Measurements from ENCODE around the gene MAF. TPM values are rescaled to one million over a fixed set of nuclear protein-coding genes. Genes with fewer than 3 reads are reported as not detected.

Gene MAF
- total and polyA plus RNA-seq, 9 of the 15 experiments (the other 6 are each of a cell fraction or from before 2014, with no cell fraction given) = 0.01 to 0.18 TPM; not detected in 7

DNA sequence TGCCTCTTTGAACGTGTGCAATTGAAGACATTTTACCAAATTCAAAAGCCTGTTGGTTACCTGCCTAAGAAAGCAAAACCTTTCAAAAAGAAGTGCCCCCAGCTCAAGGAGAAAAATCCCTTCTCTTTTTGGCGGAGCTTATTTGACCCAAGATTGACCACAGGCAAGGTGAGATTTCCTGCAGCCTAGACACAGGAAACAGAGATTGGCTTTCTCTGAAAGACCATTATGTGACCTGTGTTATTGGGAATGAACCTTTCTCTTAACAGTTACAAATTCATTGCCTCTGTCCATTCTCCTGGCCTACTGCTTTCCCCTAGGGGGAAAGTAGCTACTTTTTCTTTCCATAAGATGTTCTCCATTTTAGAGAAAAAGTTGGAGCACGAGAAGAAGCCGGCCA is 42.1 kb upstream of the MAF start (continued):
- TF ChIP-seq, protein P1, sequence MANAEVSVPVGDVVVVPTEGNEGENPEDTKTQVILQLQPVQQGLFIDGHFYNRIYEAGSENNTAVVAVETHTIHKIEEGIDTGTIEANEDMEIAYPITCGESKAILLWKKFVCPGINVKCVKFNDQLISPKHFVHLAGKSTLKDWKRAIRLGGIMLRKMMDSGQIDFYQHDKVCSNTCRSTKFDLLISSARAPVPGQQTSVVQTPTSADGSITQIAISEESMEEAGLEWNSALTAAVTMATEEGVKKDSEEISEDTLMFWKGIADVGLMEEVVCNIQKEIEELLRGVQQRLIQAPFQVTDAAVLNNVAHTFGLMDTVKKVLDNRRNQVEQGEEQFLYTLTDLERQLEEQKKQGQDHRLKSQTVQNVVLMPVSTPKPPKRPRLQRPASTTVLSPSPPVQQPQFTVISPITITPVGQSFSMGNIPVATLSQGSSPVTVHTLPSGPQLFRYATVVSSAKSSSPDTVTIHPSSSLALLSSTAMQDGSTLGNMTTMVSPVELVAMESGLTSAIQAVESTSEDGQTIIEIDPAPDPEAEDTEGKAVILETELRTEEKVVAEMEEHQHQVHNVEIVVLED (CRISPR knock-in tag; IDR thresholded peaks at IDR 0.05) = no peak
- TF ChIP-seq, protein P2, sequence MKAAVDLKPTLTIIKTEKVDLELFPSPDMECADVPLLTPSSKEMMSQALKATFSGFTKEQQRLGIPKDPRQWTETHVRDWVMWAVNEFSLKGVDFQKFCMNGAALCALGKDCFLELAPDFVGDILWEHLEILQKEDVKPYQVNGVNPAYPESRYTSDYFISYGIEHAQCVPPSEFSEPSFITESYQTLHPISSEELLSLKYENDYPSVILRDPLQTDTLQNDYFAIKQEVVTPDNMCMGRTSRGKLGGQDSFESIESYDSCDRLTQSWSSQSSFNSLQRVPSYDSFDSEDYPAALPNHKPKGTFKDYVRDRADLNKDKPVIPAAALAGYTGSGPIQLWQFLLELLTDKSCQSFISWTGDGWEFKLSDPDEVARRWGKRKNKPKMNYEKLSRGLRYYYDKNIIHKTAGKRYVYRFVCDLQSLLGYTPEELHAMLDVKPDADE (conservative IDR thresholded peaks at IDR 0.05; ENCODE audit: control insufficient read depth, low read depth, low read length) = no peak
- TF ChIP-seq HDAC3 (IDR thresholded peaks at IDR 0.05; ENCODE audit: borderline replicate concordance, partially characterized antibody) = no peak

DNA sequence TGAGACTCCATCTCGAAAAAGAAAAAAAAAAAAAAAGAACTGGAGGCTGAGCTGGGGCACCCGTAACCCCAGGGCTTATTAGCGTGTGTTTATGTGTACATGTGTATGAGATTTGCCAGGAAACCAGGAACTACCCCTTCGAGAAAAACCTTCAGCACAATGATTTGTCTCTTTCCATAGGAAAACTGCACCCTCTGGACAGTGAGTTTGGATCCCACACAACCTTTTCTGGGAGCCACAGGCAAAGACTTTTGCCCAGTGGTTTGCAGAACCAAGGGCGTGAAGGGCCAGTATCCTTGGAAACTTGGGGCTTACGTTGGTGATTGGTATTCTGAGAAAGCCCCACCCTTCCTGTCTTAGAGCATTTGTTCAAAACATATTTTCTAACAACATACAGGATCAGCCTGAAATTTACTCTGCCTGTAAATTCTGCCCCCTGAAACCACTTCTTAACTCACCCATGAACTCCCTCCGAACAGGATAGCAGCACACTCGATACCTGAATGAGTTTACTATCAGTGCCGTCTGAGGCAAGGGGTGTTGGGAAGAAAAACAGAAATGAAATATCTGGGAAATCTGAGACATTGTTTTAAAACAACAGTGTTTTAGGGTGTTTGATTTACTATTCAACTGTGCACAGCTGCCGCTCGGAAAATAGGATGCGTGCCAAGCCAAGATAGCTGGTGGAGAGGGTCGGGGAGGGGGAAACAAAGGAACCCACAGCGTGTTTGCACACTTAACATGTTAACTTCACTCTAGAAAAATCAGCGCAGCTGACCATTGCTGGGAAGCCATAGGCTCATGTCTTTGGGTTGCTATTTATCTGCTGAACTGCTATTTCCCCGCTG is 40.2 kb upstream of the MAF start:
- no peak for ATAC-seq
- BruUV-seq (replicated peaks) = no TSS peak

More for the DNA sequence above, 40.2 kb upstream of the MAF start:
- Histone ChIP-seq H3K36me3 (ENCODE audit: control insufficient read depth, insufficient read depth, low read length) (no peaks in the 10 kb centered on the region), H3K4me3 (no peak overlapping the region), H3K9ac (ENCODE audit: insufficient read depth in 1 of 2, low read depth in 2 of 2, low read length in 2 of 2) (no peak overlapping the region), H3K27me3 (ENCODE audit: control insufficient read depth in 2 of 2, insufficient read depth in 2 of 2, low read length in 2 of 2) (peaks cover 13 to 31% of the 10 kb centered on the region in 2 experiments; a peak in 4 of 5 replicates), H2AFZ (ENCODE audit: low read depth, low read length) (no peak overlapping the region), H3K79me2 (ENCODE audit: control insufficient read depth, insufficient read depth, low read length) (no peaks in the 10 kb centered on the region), H3K4me1 (replicated peaks in 1 of 2; ENCODE audit: control insufficient read depth in 2 of 2, insufficient read depth in 2 of 2, low read length in 2 of 2) (no peaks in the 10 kb centered on the region), H3K27ac (ENCODE audit: extremely low read depth, low read depth, low read length) (no peak overlapping the region), H3K9me3 (replicated peaks; ENCODE audit: control insufficient read depth, insufficient read depth, low read depth, low read length) (no peaks in the 10 kb centered on the region), H4K20me1 (replicated peaks; ENCODE audit: control insufficient read depth, insufficient read depth, low read length) (no peaks in the 10 kb centered on the region), H3K4me2 (ENCODE audit: insufficient read depth, low read length) (no peak overlapping the region), H3K9me1 (ENCODE audit: control insufficient read depth, insufficient read depth, low read length) (no peaks in the 10 kb centered on the region)
- 4% methylated on average over 14 of the region's 16 CpGs for WGBS (ENCODE audit: insufficient coverage, low coverage, missing lambda C conversion rate)
- FAIRE-seq = no peak
- intact Hi-C loops (cut with micrococcal nuclease) (no loop called here), in situ Hi-C loops (cut with MboI) (no loop called here)
- TF ChIP-seq DDX20 (tag; IDR thresholded peaks at IDR 0.05; ENCODE audit: low read depth) (no peak), TAL1 (IDR thresholded peaks at IDR 0.05) (no peak), FOXM1 (IDR thresholded peaks at IDR 0.05; ENCODE audit: low read depth) (no peak), FOXM1 (CRISPR knock-in tag; IDR thresholded peaks at IDR 0.05; ENCODE audit: low read depth) (no peak), SLC30A9 (CRISPR knock-in tag; IDR thresholded peaks at IDR 0.05) (no peak), ZNF232 (CRISPR knock-in tag; IDR thresholded peaks at IDR 0.05) (no peak), NCOR1 (IDR thresholded peaks at IDR 0.05) (no peak), SIN3A (IDR thresholded peaks at IDR 0.05; ENCODE audit: borderline replicate concordance in 2 of 2, control insufficient read depth in 1 of 2, low read depth in 2 of 2, low read length in 2 of 2) (no peak), HMG20B (CRISPR knock-in tag; IDR thresholded peaks at IDR 0.05) (no peak), TCF7L2 (IDR thresholded peaks at IDR 0.05; ENCODE audit: low read depth, low read length) (no peak), BRF1 (IDR thresholded peaks at IDR 0.05; ENCODE audit: borderline replicate concordance, extremely low read depth, insufficient read length) (no peak), ZNF780A (CRISPR knock-in tag; IDR thresholded peaks at IDR 0.05) (no peak), DMBX1 (CRISPR knock-in tag; IDR thresholded peaks at IDR 0.05; ENCODE audit: borderline replicate concordance) (no peak), LCOR (CRISPR knock-in tag; IDR thresholded peaks at IDR 0.05) (no peak)
- no peak for DNase-seq (ENCODE audit: extremely low read depth in 1 of 4, low spot score in 3 of 4)
- CTCF ChIA-PET (ENCODE audit: low intra/inter-chr PET ratio) = no interaction called here
- POLR2A ChIA-PET = interaction anchor here (1.5 kb wide), 1 partner anchor 12 kb away, joined by 8 read pairs; no protein-coding TSS in a partner anchor
